ENCODE results near the gene NOPCHAP1.
"Not testable (repeated sequence)": the region's sequence is repeated elsewhere in the genome, so short reads cannot be mapped to it uniquely, and the experiment has no call there.

Gene NOPCHAP1

DNA sequence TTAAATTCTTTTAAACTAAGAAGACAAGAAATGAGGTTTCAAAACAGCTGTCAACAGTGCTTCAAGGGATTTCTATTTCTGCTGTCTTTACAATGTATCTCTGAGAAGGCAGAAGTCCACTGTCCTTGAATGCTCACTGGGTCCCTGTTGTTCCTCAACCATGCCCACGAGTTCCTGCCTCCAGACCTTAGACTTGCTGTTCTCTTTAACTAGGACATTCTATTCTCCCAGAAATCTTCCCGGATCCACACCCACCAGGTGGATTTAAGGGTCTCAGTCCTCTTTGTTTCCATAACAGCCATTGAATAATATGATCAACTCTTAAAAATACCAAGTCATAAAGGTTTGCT is 21.3 kb upstream of the NOPCHAP1 start:
- DNase-seq (ENCODE audit: low spot score): no peak

DNA sequence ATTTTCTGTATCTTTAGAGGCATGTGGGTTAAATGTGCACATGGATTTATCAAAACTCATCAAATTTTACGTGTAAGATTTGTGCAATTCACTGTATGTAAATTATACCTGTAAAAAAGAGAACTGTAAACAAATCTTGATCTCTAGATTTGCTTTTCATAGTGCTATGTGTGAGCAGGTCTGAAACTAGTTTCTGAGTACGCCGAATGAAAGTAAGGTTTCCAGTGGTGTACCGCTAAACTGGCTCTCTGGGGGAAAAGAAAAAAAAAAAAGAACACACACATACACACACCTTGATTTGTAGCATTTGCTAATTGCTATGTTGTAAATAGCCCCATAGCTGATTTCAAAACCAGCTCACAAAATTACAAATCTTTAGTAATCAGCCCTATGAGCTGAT is 19.4 kb upstream of the NOPCHAP1 start:
- DNase-seq (ENCODE audit: low spot score): no peak

DNA sequence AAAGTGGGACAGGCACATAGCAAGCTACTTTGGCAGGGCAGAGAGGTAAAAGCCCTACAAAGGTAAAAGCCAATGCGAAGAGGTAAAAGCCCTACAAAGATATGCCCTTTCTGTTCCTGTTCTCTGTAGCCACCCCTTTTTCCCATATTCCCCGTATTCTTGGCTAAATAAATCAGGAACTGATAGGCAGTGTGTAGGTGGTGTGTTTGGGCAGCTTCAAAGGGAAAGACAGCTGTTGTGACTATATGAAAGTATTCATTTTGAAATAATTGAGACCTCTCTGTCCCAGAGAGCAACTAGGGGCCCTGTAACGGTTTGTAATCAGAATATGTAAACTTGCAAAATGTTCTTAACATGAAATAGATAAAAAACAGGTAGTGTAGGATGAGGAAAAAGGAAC is 16.8 kb upstream of the NOPCHAP1 start:
- no peak for DNase-seq (ENCODE audit: low spot score)

DNA sequence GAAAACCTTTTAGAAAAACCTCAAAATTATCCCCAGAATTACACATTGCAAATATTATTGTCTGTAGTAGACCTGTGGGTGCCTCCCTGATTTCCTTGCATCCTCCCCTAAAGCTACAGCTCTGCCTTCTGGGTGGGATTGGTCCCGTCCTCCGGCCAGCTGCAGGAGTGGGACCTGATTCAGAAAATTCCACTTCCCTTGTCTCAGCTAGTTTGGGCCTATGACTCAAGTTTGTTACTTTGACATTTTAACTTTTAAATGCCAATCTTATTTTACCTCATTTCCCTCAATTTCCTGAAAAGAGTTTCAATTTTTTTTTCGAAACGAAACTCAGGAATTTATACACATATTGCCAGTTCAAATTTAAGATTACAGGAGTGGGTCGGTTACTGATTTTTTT is 14.8 kb upstream of the NOPCHAP1 start:
- no peak for DNase-seq (ENCODE audit: low spot score)

DNA sequence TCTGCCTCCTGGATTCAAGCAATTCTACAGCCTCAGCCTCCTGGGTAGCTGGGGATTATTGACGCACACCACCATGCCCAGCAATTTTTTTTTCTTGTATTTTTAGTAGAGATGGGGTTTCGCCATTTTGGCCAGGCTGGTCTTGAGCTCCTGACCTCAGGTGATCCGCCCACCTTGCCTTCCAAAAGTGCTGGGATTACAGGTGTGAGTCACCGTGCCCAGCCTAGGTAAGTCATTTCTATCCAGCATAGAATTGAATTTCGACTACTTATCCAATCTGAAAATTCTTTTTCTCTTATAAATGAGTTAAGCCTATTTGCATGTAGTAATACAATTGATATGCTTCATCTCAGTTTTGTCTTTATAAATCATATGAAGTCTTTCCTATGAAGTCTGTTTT is 12.9 kb upstream of the NOPCHAP1 start:
- no peak for DNase-seq (ENCODE audit: low spot score)

DNA sequence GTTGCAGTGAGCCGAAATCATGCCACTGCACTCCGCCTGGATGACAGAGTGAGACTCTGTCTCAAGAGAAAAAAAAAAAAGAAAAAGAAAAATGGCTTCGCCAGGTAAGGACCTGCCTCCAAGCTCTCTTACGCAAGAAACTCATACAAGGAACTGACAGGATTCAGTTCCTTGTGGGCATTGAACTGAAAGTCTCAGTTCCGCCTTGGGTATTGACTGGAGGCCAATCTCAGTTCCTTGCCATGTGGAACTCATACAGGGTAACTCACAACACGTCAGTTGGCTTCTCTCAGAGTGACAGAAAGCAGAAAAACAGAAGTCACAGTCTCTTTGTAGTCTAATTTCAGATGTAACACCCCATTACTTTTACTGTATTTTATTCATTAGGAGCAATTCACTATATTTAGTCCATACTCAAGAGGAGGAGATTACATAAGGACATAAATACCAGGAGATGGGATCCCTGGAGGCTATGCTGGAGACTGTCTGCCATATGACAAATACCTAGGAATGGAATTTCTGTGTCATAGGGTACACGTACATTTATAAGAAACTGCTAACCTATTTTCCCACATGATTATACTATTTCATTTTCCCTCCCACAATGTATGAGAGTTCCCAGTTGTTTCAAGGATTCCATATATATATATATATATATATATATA is 11.4 kb upstream of the NOPCHAP1 start:
- DNase-seq (ENCODE audit: low spot score): no peak

DNA sequence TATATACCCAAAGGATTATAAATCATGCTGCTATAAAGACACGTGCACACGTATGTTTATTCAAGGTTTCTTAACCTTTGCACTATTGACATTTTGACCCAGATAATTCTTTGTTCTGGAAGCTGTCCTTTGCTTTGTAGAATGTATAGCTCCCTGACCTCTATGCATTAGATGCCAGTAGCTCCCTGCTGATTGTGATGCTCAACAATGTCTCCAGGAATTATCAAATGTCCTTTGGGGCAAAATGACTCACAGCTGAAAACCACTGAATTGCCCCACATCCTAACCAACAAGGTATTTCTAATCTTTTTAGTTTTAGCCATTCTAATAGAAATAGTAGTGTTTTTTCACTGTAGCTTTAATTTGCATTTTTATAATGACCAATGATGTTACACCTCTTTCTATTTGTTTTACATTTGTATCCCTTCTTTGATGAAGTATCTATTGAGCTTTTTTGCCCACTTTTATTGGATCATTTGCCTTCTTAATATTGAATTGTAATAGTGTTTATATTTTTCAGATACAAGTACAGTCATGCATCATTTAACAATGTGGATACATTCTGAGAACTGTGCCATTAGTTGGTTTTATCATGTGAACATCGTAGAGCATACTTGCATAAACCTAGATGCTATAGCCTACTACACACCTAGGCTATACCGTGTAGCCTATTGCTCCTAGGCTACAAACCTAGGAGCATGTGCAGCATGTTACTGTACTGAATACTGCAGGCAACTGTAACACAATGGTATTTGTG is 10.4 kb upstream of the NOPCHAP1 start:
- no peak for DNase-seq (ENCODE audit: low spot score)

DNA sequence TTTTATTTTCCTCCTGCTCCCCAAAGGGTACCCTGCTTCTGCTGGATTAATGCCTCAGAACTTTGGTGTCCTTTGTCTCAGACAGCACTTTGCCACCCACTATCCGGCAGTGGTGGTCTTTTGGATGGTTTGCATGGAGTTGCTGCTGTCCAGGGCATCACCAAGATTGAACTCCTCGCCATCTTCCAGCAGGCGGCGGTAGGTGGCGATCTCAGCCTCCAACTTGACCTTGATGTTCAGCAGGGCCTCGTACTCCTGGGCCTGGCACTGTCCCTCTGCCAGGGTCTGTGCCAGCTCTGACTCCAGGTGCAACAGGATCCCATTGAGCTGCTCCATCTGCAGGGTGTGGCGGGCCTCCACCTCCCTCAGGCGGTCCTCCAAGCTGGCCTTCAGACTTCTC is 9.4 kb upstream of the NOPCHAP1 start:
- no peak for DNase-seq (ENCODE audit: low spot score)

DNA sequence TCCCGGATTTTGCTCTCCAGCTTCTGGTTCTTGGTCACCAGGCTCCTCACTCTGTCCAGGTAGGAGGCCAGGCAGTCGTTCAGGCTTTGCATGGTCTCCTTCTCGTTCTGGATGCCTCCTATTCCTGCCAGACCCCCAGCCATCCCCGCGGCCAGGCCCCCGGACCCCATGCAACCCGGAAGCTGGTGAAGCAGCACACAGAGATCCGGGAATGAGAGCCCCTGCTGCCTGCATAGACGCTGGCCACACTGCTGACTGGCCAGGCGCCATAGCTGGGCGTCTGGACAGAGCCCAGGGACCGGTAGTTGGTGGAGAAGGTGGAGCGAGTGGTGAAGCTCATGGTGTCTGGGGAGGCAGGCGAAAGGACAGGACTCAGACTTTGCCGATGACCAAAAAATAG is 8.4 kb upstream of the NOPCHAP1 start:
- DNase-seq (ENCODE audit: low spot score): not testable (repeated sequence)

DNA sequence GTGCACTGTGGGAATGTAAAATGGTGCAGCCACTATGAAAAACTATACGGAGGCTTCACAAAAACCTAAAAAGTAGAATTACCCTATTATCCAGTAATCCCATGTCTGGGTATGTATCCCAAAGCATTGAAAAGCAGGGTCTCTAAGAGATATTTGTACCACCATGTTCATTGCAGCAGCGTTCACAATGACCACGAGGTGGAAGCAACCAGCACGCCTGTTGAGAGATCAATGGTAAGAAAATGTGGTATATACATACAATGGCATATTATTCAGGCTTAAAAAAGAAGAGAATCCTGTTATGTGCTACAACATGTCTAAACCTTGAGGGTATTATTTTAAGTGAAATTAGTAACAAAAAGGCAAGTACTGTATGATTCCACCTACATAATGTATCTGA is 910 bp upstream of the NOPCHAP1 start:
- DNase-seq (ENCODE audit: low spot score): no peak

DNA sequence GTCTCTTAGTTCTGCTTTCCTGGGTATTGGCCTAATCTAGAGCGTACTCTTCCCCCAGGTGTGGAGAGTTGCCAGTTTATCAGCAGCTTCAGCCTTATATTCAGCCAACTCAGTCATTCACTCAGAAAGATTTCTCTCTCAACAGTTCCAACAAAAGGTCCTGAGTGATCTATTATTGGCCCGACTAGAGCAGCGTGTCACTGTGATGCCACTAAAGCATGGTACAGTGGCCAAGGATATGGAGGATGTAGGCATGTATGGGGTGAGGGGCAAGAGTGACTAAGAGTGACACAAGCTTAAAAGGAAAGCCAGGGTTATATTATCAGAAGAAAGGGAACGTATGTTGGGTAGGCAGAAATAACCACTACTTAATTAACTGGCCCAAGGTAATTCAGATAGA is 4.8 kb downstream of the NOPCHAP1 start:
- DNase-seq (ENCODE audit: low spot score): no peak

DNA sequence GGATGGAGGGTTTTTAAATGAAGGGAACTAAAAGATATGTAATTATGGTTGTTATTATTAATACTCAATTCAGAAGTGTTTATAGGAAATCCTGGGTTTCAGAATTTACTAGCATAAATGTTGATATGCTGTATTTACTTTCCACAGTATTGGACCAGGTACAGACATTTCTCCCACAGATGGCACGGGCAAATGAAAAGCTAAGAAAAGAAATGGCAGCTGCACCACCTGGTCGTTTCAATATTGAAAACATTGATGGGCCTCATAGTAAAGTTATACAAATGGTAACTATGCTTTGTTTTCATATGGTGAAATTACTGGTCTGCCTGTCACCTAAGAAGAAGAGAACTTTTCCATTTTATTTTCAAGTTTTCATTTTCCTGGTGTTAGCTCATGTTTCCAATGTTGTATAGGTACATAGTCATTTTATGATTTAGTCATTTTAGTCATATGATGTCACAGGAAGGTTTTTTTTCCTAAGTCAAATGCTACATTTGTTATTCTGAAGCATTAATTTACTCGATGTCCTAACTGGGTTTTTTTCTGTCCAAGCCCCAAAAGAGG is 5.5 kb downstream of the NOPCHAP1 start:
- DNase-seq (ENCODE audit: low spot score): no peak

DNA sequence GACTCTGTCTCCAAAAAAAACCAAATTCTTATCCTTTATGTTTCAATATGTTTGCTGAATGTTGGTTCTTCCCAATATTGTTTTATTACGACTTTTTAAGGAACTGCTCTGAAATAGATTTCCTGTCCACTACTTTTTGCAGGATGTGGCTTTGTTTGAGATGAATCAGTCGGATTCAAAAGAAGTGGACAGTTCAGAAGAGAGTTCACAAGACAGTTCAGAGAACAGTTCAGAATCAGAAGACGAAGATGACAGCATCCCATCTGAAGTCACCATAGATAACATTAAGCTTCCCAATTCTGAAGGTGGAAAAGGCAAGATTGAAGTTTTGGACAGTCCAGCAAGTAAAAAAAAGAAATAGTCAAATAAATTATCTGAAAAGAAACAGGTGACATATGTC is 8.2 kb downstream of the NOPCHAP1 start:
- no peak for DNase-seq (ENCODE audit: low spot score)

DNA sequence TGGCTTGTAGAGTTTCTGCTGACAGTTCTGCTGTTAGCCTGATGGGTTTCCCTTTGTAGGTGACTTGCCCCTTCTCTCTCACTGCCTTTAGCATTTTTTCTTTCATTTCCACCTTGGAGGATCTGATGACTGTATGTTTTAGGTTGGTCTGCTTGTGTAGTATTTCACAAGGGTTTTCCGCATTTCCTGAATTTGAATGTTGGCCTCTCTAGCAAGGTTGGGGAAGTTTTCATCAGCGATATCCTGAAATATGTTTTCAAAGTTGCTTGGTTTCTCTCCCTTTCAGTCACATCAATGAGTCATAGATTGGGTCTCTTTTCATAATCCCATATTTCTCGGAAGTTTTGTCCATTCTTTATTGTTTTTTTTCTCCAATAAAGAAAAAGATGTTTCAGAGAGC is 11.4 kb downstream of the NOPCHAP1 start:
- no peak for DNase-seq (ENCODE audit: low spot score)

DNA sequence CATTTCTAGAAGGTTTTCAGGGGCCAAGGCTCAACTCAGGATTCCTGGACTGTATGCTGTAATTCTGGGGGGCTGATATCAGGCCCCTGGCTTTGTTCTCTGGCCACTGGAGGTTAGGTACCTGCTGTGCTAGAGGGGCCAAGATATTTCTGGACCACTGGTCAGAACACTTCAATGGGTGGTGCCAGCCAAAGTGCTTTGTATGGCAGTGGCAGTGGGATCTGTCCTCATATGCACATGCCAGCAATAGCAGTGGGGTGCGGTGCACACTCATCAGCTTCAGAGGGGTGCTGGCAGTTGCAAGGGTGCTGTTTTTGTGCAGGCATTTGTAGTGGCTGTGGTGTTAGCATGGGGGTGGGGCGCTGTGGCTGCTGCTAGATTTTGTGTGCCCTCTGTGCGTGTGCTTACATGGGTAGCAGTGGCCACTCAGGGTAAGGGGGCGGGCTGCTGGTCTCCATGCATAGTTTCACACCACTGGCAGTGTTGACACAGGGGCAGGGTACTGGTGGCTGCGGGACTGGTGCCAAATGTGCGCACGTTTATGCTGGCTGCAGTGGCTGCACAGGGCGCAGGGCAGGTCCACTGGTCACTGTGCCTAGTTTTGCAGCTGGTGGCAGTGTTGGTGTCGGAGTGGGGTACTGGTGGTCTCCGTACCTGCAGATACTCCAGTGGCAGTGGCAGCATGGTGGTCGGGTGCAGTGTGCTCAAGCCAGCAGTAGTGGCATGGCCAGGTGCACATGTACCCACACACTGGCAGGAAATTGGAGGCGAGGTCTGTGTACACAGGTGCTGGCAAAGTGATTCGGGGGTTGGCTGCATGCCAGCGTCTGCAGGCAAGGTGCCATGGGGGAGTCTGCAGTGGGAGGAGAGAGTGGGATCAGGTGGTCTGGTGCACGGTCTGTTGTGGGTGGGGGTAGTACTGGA is 12.6 kb downstream of the NOPCHAP1 start:
- no peak for DNase-seq (ENCODE audit: low spot score)

DNA sequence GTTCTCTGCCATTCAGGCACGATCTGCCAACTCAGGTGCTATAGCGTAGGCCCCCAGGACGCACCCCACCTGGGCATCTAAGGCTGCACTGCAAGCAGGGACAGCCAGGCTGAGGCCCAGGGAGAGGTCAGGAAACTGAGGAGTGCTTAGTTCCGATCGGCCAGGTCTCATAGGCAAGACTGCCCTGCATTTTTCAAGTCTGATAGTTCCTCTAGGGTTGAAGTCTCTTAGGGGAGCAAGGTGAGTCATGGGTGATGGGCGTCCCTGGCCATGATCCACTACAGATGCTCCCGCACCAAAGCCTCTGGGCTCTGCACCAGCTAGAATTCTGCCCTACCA is 13.2 kb downstream of the NOPCHAP1 start:
- DNase-seq (ENCODE audit: low spot score): no peak

DNA sequence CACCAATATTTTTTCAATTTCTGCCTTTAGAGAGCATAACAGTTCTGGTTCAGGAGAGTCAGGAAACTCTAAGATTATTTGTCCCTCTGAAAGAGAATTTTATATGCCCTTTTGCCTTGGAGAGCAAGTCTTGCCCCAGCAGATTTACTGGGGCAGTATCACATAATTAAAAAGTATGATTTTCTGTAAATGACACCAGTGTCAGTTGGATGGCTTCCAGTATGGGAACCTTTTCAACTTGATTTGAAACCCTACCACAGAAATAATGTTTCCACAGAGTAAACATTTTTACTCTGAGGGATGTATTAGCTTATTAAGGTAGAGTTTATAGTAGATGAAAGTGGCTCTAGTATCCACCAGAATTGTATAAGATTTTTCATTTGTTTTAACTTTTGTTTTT is 15.4 kb downstream of the NOPCHAP1 start:
- no peak for DNase-seq (ENCODE audit: low spot score)

DNA sequence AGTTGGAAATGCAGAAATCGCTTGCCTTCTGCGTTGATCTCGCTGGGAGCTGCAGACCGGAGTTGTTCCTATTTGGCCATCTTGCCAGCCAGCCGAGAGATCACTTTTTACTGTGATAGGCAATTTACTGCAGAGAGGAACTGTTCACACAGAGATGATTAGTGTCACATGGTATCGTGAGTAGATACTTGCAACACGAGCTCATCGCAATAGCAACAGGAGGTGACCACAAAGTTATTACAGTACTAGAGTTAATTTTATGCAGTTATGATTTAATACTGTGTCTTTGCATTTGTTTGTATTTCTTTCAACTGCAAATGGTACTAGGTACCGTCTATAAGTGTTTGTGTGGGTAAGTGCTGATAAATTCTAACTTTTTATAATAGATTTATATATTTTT is 27.8 kb downstream of the NOPCHAP1 start:
- DNase-seq (ENCODE audit: low spot score): no peak

DNA sequence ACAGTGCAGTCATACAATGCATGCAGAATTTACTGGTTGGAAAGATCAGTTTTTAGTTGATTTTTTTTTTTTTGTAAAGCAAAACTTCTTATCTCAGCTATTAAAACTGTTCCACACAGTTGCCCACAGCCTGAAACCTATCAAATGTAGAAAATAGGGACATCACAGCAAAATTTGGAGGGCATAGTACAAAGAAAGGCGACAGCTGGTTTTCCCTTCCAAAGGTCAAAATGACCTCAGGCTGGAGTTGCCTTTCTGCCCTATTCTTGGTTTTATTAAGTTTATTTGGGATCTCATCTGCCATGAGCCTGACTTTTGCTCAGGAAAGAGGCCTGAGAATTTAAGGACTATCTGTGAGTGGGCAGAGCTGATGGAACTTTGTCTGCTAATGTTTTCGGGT is 28.5 kb downstream of the NOPCHAP1 start:
- no peak for DNase-seq (ENCODE audit: low spot score)

DNA sequence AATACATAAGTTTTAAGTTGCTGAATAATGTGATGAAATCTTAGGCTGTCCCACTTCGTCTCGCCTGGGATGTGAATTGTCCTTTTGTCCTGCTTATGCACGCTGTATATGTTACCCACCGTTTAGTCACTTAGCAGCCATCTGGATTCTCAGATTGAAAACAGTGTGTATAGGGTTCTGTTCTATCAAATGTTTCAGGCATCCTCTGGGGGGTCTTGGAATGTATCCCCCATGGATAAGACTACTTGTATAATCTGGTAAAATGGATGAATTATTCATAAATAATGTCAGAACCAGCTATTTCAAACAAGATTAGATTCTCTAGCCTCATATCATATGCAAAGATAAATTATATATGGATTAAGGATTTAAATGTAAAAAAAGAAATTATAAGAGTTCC is 29.4 kb downstream of the NOPCHAP1 start:
- DNase-seq (ENCODE audit: low spot score): no peak

DNA sequence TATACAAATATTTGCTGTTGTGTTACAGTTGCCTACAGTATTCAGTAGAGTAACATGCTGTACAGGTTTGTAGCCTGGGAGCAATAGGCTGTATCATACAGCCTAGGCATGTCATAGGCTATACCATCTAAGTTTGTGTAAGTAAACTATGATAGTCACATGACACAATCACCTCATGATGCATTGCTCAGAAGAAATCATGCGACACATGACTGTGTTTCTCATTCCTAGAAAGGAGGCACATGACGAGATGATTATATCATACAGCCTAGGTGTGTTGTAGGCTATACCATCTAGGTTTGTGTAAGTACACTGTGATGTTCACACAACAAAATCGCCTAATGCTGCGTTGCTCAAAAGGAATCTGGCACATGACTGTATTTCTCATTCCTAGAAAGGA is 31.9 kb downstream of the NOPCHAP1 start:
- DNase-seq (ENCODE audit: low spot score): no peak

DNA sequence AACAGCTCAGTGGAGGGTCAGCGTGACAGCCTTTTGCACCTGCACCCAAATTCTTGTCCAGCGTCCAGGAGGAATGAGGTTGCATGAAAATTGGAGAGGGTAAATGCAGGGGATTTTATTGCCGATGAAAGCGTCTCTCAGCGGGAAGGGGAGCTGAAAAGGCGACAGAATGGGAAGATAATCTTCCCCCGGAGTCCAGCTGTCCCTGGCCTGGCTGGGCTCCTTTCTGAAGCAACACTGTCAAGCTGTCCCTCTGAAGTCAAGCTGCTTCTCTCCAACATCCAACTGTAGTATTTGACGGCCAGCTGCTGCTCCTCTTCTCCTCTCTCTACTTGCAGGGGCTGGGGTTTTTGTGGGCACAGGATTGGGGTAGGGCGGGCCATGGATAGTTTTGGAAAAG is 32.7 kb downstream of the NOPCHAP1 start:
- DNase-seq (ENCODE audit: low spot score): no peak

Data from hematopoietic multipotent progenitor cell treated with erythropoietin and hydrocortisone succinate and interleukin-3 and kit ligand, for 17 days (in vitro differentiated cells).